ENCODE data around the gene MAST1. TPM values are rescaled to one million over a fixed set of nuclear protein-coding genes. Genes with fewer than 3 reads are reported as not detected.

Gene MAST1
- total RNA-seq, 2 donors from 2014 or later = 0.26 TPM; not detected in 1

- intact Hi-C loops (cut with DNase I) = no loop called here
- no peak overlapping the region for H3K4me3 ChIP-seq
- WGBS, 2 donors = 96 to 97% methylated on average over 6 of the region's 6 CpGs
- no peak for DNase-seq
- H3K27me3 ChIP-seq = no peaks in the 10 kb centered on the region
- TF ChIP-seq CTCF (IDR thresholded peaks at IDR 0.05) = no peak
- no peak for TF ChIP-seq POLR2A (IDR thresholded peaks at IDR 0.05)
- H3K36me3 ChIP-seq (replicated peaks in 1 of 2; ENCODE audit: insufficient read depth in 1 of 2, low read depth in 2 of 2) = peaks cover 0 to 6% of the 10 kb centered on the region in 2 donors
- H3K9me3 ChIP-seq = no peaks in the 10 kb centered on the region
- ATAC-seq = no peak
- no peak overlapping the region for H3K27ac ChIP-seq
- peaks cover 8% of the 10 kb centered on the region for H3K4me1 ChIP-seq
Observed at GRCh38 chr19:12875086-12875485, 36.8 kb downstream of the MAST1 start.

- DNase-seq (peak; percentile 34 to 50 (median 49)), ATAC-seq (peak; percentile 21)
- peaks cover 0 to 6% (median 0%) of the 10 kb centered on the region in 3 donors for H3K9me3 ChIP-seq
- H3K36me3 ChIP-seq (replicated peaks in 1 of 2; ENCODE audit: insufficient read depth in 1 of 2, low read depth in 2 of 2) = no peaks in the 10 kb centered on the region
- H3K27ac ChIP-seq = peak overlapping the region; percentile 85 to 98 (median 90)
- intact Hi-C loops (cut with DNase I) = no loop called here
- peak overlapping the region; percentile 46 to 63 for H3K4me3 ChIP-seq
- TF ChIP-seq CTCF (IDR thresholded peaks at IDR 0.05) = no peak
- TF ChIP-seq POLR2A (IDR thresholded peaks at IDR 0.05) = no peak
- H3K27me3 ChIP-seq = no peaks in the 10 kb centered on the region
- H3K4me1 ChIP-seq = peaks cover 21% of the 10 kb centered on the region
- WGBS, 2 donors = 7 to 19% methylated on average over 7 to 29 of the region's 29 CpGs
Observed at GRCh38 chr19:12880551-12881171, 42.3 kb downstream of the MAST1 start.

GRCh38 chr19:12881172-12881808 is 43.0 kb downstream of the MAST1 start, which contains the start of gene DNASE2:
Gene DNASE2, minus strand, starts transcription at chr19:12881449. Its CDS starts 74 bp downstream, at chr19:12881375.
- H3K36me3 ChIP-seq (replicated peaks in 1 of 2; ENCODE audit: insufficient read depth in 1 of 2, low read depth in 2 of 2) = no peaks in the 10 kb centered on the region
- peak; percentile 99 for DNase-seq
- ATAC-seq = peak; percentile 92
- peak within 1 kb of the TSS; percentile 85 to 98 (median 90) for H3K27ac ChIP-seq
- WGBS, 2 donors = 1 to 2% methylated on average over 20 to 38 of the region's 38 CpGs
- H3K4me1 ChIP-seq = peaks cover 25% of the 10 kb centered on the region
- H3K4me3 ChIP-seq = peak within 1 kb of the TSS; percentile 46 to 63
- no peaks in the 10 kb centered on the region for H3K27me3 ChIP-seq
- peaks cover 0 to 6% (median 0%) of the 10 kb centered on the region in 3 donors for H3K9me3 ChIP-seq
- intact Hi-C loops (cut with DNase I) = no loop called here
- TF ChIP-seq CTCF (IDR thresholded peaks at IDR 0.05) (no peak), POLR2A (IDR thresholded peaks at IDR 0.05) (peak; percentile 95 to 99 (median 98))

- ATAC-seq (no peak), DNase-seq (no peak)
- no peak for TF ChIP-seq POLR2A (IDR thresholded peaks at IDR 0.05)
- TF ChIP-seq CTCF (IDR thresholded peaks at IDR 0.05) = no peak
- Histone ChIP-seq H3K4me1 (peaks cover 25% of the 10 kb centered on the region), H3K27ac (no peak overlapping the region), H3K36me3 (replicated peaks in 1 of 2; ENCODE audit: insufficient read depth in 1 of 2, low read depth in 2 of 2) (no peaks in the 10 kb centered on the region), H3K27me3 (no peaks in the 10 kb centered on the region), H3K4me3 (no peak overlapping the region), H3K9me3 (peaks cover 0 to 6% (median 0%) of the 10 kb centered on the region in 3 donors)
- intact Hi-C loops (cut with DNase I) = no loop called here
- 93 to 94% methylated on average over 3 of the region's 3 CpGs for WGBS, 2 donors
Observed at GRCh38 chr19:12882589-12882988, 44.3 kb downstream of the MAST1 start.

Data from body of pancreas (tissue), 4 donors.